K562 (cell line): ENCODE data around the gene PLCB1. TPM values are rescaled to one million over a fixed set of nuclear protein-coding genes. Genes with fewer than 3 reads are reported as not detected.

Experiments used
- ATAC-seq: fragments of 200-7000 bp; cut with Tn5 transposase; 3 replicates; pipeline ENCODE4 v1.9.1; 2020; ENCODE audit warnings: moderate library complexity
- BruUV-seq: library from RNA; stranded (reverse); fragments of 400-500 nt; replicated peaks from 2 replicates; lab custom pipeline; 2021; lab: Mats Ljungman, UMichigan
- CTCF ChIA-PET: fragments of 300-600 bp; formaldehyde crosslinking; extraction: SDS; loops from one replicate; lab custom pipeline; 2021; ENCODE audit warnings: low intra/inter-chr PET ratio; lab: Yijun Ruan, JAX
- POLR2A ChIA-PET: fragments of 300-600, 350-650 bp; sonication (Branson Sonifier 250); formaldehyde crosslinking; extraction: SDS; loops from one replicate; lab custom pipeline; 2021; ENCODE audit warnings: antibody characterized with exemption, inconsistent platforms; lab: Yijun Ruan, JAX
- DNase-seq, 4 experiments: peaks; one replicate each; pipeline versions ENCODE4 v3.0.0 to v3.0.0-alpha.2; 2011 to 2018; ENCODE audit warnings: low spot score in 3 of 4, mixed read lengths in 3 of 4; ENCODE audit errors: extremely low read depth in 1 of 4
- FAIRE-seq: peaks from 2 replicates; lab custom pipeline; 2011; peaks lifted over from hg19 to GRCh38; lab: Jason Lieb, UNC
- H2AFZ ChIP-seq: 2 replicates; pipeline ENCODE4 v1.6.0; 2011; ENCODE audit warnings: low read depth, low read length, control low read depth, inconsistent platforms
- H3K27ac ChIP-seq: fragments of 200-600 bp; 3 replicates; pipeline ENCODE4 v1.8.0; 2011; ENCODE audit warnings: low read depth, mild to moderate bottlenecking, control low read depth, inconsistent platforms, low read length, moderate library complexity, mixed read lengths; ENCODE audit errors: extremely low read depth
- H3K27me3 ChIP-seq, 2 experiments: fragments of 300-600 bp in 1 of 2; 2 replicates in 1 of 2; 3 replicates in 1 of 2; pipeline versions ENCODE4 v1.6.0 to v1.8.0; 2011; ENCODE audit warnings: inconsistent platforms in 2 of 2, low read length in 2 of 2, mild to moderate bottlenecking in 1 of 2, mixed read lengths in 1 of 2, moderate library complexity in 1 of 2; ENCODE audit not compliant: control insufficient read depth in 2 of 2, insufficient read depth in 2 of 2
- H3K36me3 ChIP-seq: fragments of 300-600 bp; 3 replicates; pipeline ENCODE4 v1.8.0; 2011; ENCODE audit warnings: mild to moderate bottlenecking, low read length, inconsistent platforms; ENCODE audit not compliant: control insufficient read depth, insufficient read depth
- H3K4me1 ChIP-seq, 2 experiments: fragments of 200-600 bp in 1 of 2; replicated peaks in 1 of 2; 2 replicates in 1 of 2; 3 replicates in 1 of 2; pipeline versions ENCODE4 v1.5.1 to v1.8.0; 2011; ENCODE audit warnings: inconsistent platforms in 2 of 2, low read length in 2 of 2, mild to moderate bottlenecking in 1 of 2, mixed read lengths in 1 of 2, moderate library complexity in 1 of 2; ENCODE audit not compliant: control insufficient read depth in 2 of 2, insufficient read depth in 2 of 2
- H3K4me2 ChIP-seq: 2 replicates; pipeline ENCODE4 v1.6.1; 2011; ENCODE audit warnings: low read length, control low read depth, inconsistent platforms, mixed read lengths; ENCODE audit not compliant: insufficient read depth
- H3K4me3 ChIP-seq: fragments of 200-600 bp; sonication (generic), shearing (Covaris generic); 2 replicates; pipeline ENCODE4 v1.5.1; 2016; ENCODE audit warnings: control low read depth, inconsistent platforms
- H3K79me2 ChIP-seq: fragments of 200-600 bp; 3 replicates; pipeline ENCODE4 v1.8.0; 2011; ENCODE audit warnings: low read length, inconsistent platforms; ENCODE audit not compliant: control insufficient read depth, insufficient read depth
- H3K9ac ChIP-seq, 2 experiments: 2 replicates each; pipeline versions ENCODE4 v1.6.0 to v1.6.1; 2011; ENCODE audit warnings: low read depth in 2 of 2, low read length in 2 of 2, control low read depth in 1 of 2, inconsistent platforms in 1 of 2, mild to moderate bottlenecking in 1 of 2, mixed read lengths in 1 of 2; ENCODE audit not compliant: insufficient read depth in 1 of 2
- H3K9me1 ChIP-seq: one replicate; pipeline ENCODE4 v1.6.0; 2011; ENCODE audit warnings: inconsistent platforms, mild to moderate bottlenecking, low read length, moderate library complexity; ENCODE audit not compliant: control insufficient read depth, insufficient read depth
- H3K9me3 ChIP-seq: replicated peaks from 2 replicates; pipeline ENCODE4 v1.5.1; 2011; ENCODE audit warnings: low read depth, low read length, inconsistent platforms; ENCODE audit not compliant: control insufficient read depth, insufficient read depth
- H4K20me1 ChIP-seq: replicated peaks from 2 replicates; pipeline ENCODE4 v1.6.1; 2011; ENCODE audit warnings: low read length, inconsistent platforms, mixed read lengths; ENCODE audit not compliant: control insufficient read depth, insufficient read depth
- BRD4 ChIP-seq: fragments of 200-600 bp; sonication (generic); IDR thresholded peaks from 2 replicates; pipeline ENCODE4 v1.6.1; 2017; ENCODE audit warnings: inconsistent platforms
- FOXK1 ChIP-seq: sonication (generic); formaldehyde crosslinking; IDR thresholded peaks from 2 replicates; pipeline ENCODE4 v1.8.0; 2022; ENCODE audit warnings: missing genetic modification reagents, mild to moderate bottlenecking, borderline replicate concordance
- HDAC6 ChIP-seq: IDR thresholded peaks from 2 replicates; pipeline ENCODE4 v1.6.1; 2012; ENCODE audit warnings: low read depth, mild to moderate bottlenecking, control low read depth, inconsistent platforms, low read length, moderate library complexity
- HNRNPL ChIP-seq: fragments of 200-400 bp; formaldehyde crosslinking; IDR thresholded peaks from 2 replicates; pipeline ENCODE4 v1.6.1; 2017; ENCODE audit warnings: low read depth, mild to moderate bottlenecking, low read length
- NR4A1 ChIP-seq, 2 experiments: fragments of 250-450 bp in 1 of 2; fragments of 450-650 bp in 1 of 2; sonication (Bioruptor Pico) in 1 of 2; IDR thresholded peaks; 2 replicates each; pipeline versions ENCODE4 v1.4.0 to v1.6.1; 2016 to 2020; ENCODE audit warnings: mild to moderate bottlenecking in 2 of 2, missing compliant biosample characterization in 1 of 2, missing genetic modification characterization in 1 of 2, moderate library complexity in 1 of 2
- PTTG1 ChIP-seq: fragments of 450-650 bp; IDR thresholded peaks from 2 replicates; pipeline ENCODE4 v1.6.1; 2016; ENCODE audit warnings: low read depth, mild to moderate bottlenecking, missing genetic modification characterization, missing compliant biosample characterization
- RBM17 ChIP-seq: fragments of 200-400 bp; formaldehyde crosslinking; IDR thresholded peaks from 2 replicates; pipeline ENCODE4 v1.6.1; 2017; ENCODE audit warnings: low read depth, mild to moderate bottlenecking, low read length, borderline replicate concordance
- ZNF133 ChIP-seq: fragments of 250-450 bp; sonication (Bioruptor Pico); IDR thresholded peaks from 2 replicates; pipeline ENCODE4 v1.4.0; 2020; ENCODE audit warnings: mild to moderate bottlenecking
- ZNF146 ChIP-seq: IDR thresholded peaks from one replicate; pipeline ENCODE4 v1.6.1; 2018; ENCODE audit warnings: missing compliant biosample characterization; ENCODE audit not compliant: unreplicated experiment
- ZNF764 ChIP-seq: fragments of 250-450 bp; sonication (Bioruptor Pico); IDR thresholded peaks from 2 replicates; pipeline ENCODE4 v1.4.0; 2020; ENCODE audit warnings: low read depth, mild to moderate bottlenecking, moderate library complexity
- WGBS: fragments of 100-300 bp; shearing (Covaris generic); methylation state at CpG from one replicate; pipeline ENCODE4 v1.1.6; 2016; ENCODE audit warnings: low coverage, mixed read lengths; ENCODE audit not compliant: insufficient coverage; ENCODE audit errors: missing lambda C conversion rate; 5-methylcytosine and 5-hydroxymethylcytosine counted together
- in situ Hi-C: fragments of 300-500 bp; cut with MboI; formaldehyde crosslinking; loops from 4 replicates; pipeline ENCODE4 v1.15.0; 2018; ENCODE audit warnings: inconsistent platforms, mixed read lengths
- intact Hi-C: fragments of 100-400 bp; cut with micrococcal nuclease; formaldehyde crosslinking; loops from 2 replicates; pipeline ENCODE4 v1.14.2; 2022
- polyA plus RNA-seq, 8 experiments: library from polyadenylated mRNA; depleted of rRNA in 4 of 8; stranded (reverse) in 5 of 8; unstranded in 3 of 8; fragments of >200 nt; fragmentation: Nextera tagmentation in 2 of 8; fragmentation: Illumina TruSeq in 1 of 8; extraction: Ambion mirVana in 2 of 8; extraction: Trizol in 1 of 8; gene quantifications; 2 replicates each; pipeline versions ENCODE4 v1.2.1 to v1.2.3, GENCODE V29; 2011 to 2014; ENCODE audit warnings: inconsistent platforms in 1 of 8, missing spikeins in 1 of 8
- total RNA-seq, 7 experiments: library from RNA; depleted of rRNA in 6 of 7; stranded (reverse); fragments of >200 nt in 6 of 7; fragmentation: Illumina TruSeq in 2 of 7; extraction: Trizol in 2 of 7; gene quantifications; 2 replicates each; pipeline versions ENCODE4 v1.2.1 to v1.2.3, GENCODE V29; 2011 to 2021; ENCODE audit warnings: low replicate concordance in 1 of 7
- TF ChIP-seq, protein P1 (sequence below): fragments of 250-450 bp; sonication (Bioruptor Pico); IDR thresholded peaks from 2 replicates; pipeline ENCODE4 v1.8.0; 2022; ENCODE audit warnings: moderate library complexity, mild to moderate bottlenecking, inconsistent platforms
- TF ChIP-seq, protein P2 (sequence below): fragments of 250-450 bp; sonication (Bioruptor Pico); IDR thresholded peaks from 2 replicates; pipeline ENCODE4 v1.9.0; 2021; ENCODE audit warnings: mild to moderate bottlenecking

The PLCB1 gene
- total and polyA plus RNA-seq, 9 of the 15 experiments (the other 6 are each of a cell fraction or from before 2014, with no cell fraction given), result 0.34 to 3.1 (median 1.3) TPM

DNA sequence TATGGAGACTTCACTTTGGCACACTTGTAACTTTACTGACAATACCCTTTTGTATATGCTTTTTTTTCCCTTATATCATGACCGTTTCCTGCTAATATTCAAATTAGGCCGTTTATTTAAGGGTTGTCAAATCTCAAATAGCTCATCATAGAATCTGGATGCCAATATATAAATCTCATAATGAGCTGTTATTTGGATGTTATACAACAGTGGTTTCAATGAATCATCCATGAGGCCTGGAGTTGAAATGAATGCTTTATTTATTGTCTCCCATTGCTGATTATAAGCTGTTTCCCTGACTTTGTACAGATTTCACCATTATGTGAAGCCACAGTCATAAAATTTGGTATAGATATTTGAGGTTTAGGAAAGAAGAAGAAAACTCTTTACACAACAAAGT, 256.1 kb downstream of the PLCB1 start:
- DNase-seq (no peak), ATAC-seq (no peak), FAIRE-seq (no peak)
- Histone ChIP-seq H3K4me2 (no peak overlapping the region), H3K79me2 (no peaks in the 10 kb centered on the region), H4K20me1 (no peaks in the 10 kb centered on the region), H3K4me1 (no peaks in the 10 kb centered on the region), H3K27ac (no peak overlapping the region), H3K36me3 (no peaks in the 10 kb centered on the region), H3K4me3 (no peak overlapping the region), H3K9me1 (no peaks in the 10 kb centered on the region), H3K9me3 (no peaks in the 10 kb centered on the region), H2AFZ (no peak overlapping the region), H3K27me3 (no peaks in the 10 kb centered on the region), H3K9ac (no peak overlapping the region)
- BruUV-seq, result no TSS peak
- WGBS, result 0% methylated on average over 2 of the region's 2 CpGs
- TF ChIP-seq HNRNPL (no peak), ZNF146 (CRISPR knock-in tag) (no peak), PTTG1 (tag) (no peak), ZNF133 (no peak), BRD4 (no peak), FOXK1 (CRISPR knock-in tag) (no peak), HDAC6 (no peak), RBM17 (no peak), ZNF764 (no peak), NR4A1 (CRISPR knock-in tag; IDR thresholded peaks at IDR 0.05) (no peak), NR4A1 (tag; IDR thresholded peaks at IDR 0.05) (no peak)
- TF ChIP-seq, protein P1, sequence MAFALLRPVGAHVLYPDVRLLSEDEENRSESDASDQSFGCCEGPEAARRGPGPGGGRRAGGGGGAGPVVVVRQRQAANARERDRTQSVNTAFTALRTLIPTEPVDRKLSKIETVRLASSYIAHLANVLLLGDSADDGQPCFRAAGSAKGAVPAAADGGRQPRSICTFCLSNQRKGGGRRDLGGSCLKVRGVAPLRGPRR, result no peak
- TF ChIP-seq, protein P2, sequence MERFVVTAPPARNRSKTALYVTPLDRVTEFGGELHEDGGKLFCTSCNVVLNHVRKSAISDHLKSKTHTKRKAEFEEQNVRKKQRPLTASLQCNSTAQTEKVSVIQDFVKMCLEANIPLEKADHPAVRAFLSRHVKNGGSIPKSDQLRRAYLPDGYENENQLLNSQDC (CRISPR knock-in tag), result no peak
- POLR2A ChIA-PET, result no interaction called here
- CTCF ChIA-PET, result no interaction called here
- intact Hi-C loops (loop anchor here (5.0 to 10.0 kb wide), 3 partner anchors 253 to 451 kb away; partner anchors contain the start of gene PLCB1), in situ Hi-C loops (loop anchor here (25.0 kb wide), 1 partner anchor 351 kb away; no protein-coding TSS in a partner anchor)
